Choroid plexus epithelial cell (primary cell): Measurements from ENCODE around the gene LPCAT3.

ENCODE experiments used
- DNase-seq: peaks from one replicate; pipeline ENCODE4 v3.0.0-alpha.2; 2010; ENCODE audit warnings: low read depth
- H3K4me3 ChIP-seq: 2 replicates; pipeline ENCODE4 v1.5.1; 2011; ENCODE audit warnings: low read depth, mild to moderate bottlenecking, control low read depth, low read length, moderate library complexity
- CTCF ChIP-seq: conservative IDR thresholded peaks from 2 replicates; pipeline ENCODE4 v1.5.1; 2011; ENCODE audit warnings: low read depth, mild to moderate bottlenecking, control low read depth, inconsistent platforms, low read length, moderate library complexity

LPCAT3 gene

GRCh38 chr12:7009512-7009911, 8.8 kb downstream of the LPCAT3 start:
- no peak for TF ChIP-seq CTCF
- no peak overlapping the region for H3K4me3 ChIP-seq
- DNase-seq, result no peak

- no peak for TF ChIP-seq CTCF
- no peak overlapping the region for H3K4me3 ChIP-seq
- DNase-seq, result no peak
These were observed 9.4 kb downstream of the LPCAT3 start for GRCh38 chr12:7008864-7009263.

- no peak overlapping the region for H3K4me3 ChIP-seq
- DNase-seq, result no peak
- TF ChIP-seq CTCF, result no peak
These were observed 11.6 kb downstream of the LPCAT3 start for GRCh38 chr12:7006639-7007038.

- DNase-seq, result no peak
- no peak overlapping the region for H3K4me3 ChIP-seq
- TF ChIP-seq CTCF, result no peak
These were observed 13.0 kb downstream of the LPCAT3 start for GRCh38 chr12:7005311-7005710.

- H3K4me3 ChIP-seq, result no peak overlapping the region
- no peak for TF ChIP-seq CTCF
- DNase-seq, result no peak
These were observed 13.4 kb downstream of the LPCAT3 start for GRCh38 chr12:7004840-7005239.

GRCh38 chr12:7004287-7004803, 13.9 kb downstream of the LPCAT3 start:
- no peak for DNase-seq
- TF ChIP-seq CTCF, result no peak
- H3K4me3 ChIP-seq, result no peak overlapping the region

- H3K4me3 ChIP-seq, result no peak overlapping the region
- DNase-seq, result no peak
- TF ChIP-seq CTCF, result no peak
These were observed 16.2 kb downstream of the LPCAT3 start for GRCh38 chr12:7001921-7002591.
